Measurements from ENCODE around the gene TXNRD2.
"Not testable (repeated sequence)": the region's sequence is repeated elsewhere in the genome, so short reads cannot be mapped to it uniquely, and the experiment has no call there.

The TXNRD2 gene

DNA sequence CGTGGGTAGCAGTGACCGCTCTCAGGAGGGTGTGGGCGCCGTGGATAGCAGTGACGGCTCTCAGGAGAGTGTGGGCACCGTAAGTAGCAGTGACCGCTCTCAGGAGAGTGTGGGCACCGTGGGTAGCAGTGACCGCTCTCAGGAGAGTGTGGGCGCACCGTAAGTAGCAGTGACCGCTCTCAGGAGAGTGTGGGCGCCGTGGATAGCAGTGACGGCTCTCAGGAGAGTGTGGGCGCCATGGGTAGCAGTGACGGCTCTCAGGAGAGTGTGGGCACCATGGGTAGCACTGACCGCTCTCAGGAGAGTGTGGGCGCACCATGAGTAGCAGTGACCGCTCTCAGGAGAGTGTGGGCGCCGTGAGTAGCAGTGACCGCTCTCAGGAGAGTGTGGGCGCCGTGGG is 34.8 kb downstream of the TXNRD2 start:
- not testable (repeated sequence) for H3K27ac Mint-ChIP-seq; H3K4me1 Mint-ChIP-seq; H3K9me3 Mint-ChIP-seq; H3K27me3 Mint-ChIP-seq; ATAC-seq (ENCODE audit: low read depth); H3K4me3 Mint-ChIP-seq; DNase-seq (ENCODE audit: low spot score in 2 of 2)
- peaks cover 12% of the 10 kb centered on the region for H3K36me3 Mint-ChIP-seq

DNA sequence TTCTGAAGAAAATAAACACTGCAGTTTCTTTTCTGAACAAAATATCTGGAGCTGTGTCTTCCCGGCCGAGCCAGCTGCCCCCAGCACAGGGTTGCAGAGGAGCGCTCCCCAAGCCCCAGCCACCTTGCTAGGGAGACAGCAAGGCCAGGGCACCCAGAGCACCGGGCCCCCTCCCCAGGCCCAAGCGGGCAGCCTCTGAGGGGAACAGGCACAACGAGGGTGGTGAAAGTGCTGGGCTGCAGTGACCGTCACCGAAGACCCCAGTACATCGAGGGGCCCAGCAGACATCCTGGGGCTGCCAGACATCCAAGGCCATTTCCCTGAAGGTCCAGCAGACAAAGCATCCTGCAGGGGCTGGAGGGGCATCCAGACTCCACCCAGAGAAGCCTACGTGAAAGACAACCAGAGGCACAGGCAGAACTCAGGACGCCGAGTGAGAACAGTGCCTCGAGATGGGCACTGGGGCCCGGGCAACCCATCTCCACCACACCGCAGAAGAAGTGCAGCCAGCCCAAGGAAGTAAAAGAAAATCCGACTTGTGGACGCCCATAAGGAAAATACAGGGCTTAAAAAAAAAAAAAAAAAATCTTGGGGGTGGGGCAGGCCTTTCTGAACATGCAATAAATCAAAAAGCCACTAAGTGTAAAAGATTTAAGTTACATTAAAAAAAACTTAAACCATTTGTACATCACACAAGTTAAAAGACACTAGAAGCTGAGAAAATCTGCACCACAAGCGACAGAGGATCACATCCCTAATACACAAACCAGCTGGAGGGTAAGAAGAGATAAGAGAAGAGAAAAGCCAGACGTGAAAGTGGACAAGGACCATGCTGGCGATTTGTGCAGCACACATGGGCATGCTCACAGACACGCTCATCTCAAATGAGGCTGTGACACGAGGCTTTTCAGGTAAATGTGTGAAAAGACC is 36.0 kb downstream of the TXNRD2 start:
- DNase-seq (ENCODE audit: low spot score in 2 of 2), result no peak
- peaks cover 13% of the 10 kb centered on the region for H3K36me3 Mint-ChIP-seq
- H3K4me3 Mint-ChIP-seq, result no peak overlapping the region
- H3K27me3 Mint-ChIP-seq, result no peaks in the 10 kb centered on the region
- ATAC-seq (ENCODE audit: low read depth), result no peak
- H3K4me1 Mint-ChIP-seq, result peaks cover 12% of the 10 kb centered on the region
- H3K9me3 Mint-ChIP-seq, result no peaks in the 10 kb centered on the region
- H3K27ac Mint-ChIP-seq, result no peak overlapping the region

DNA sequence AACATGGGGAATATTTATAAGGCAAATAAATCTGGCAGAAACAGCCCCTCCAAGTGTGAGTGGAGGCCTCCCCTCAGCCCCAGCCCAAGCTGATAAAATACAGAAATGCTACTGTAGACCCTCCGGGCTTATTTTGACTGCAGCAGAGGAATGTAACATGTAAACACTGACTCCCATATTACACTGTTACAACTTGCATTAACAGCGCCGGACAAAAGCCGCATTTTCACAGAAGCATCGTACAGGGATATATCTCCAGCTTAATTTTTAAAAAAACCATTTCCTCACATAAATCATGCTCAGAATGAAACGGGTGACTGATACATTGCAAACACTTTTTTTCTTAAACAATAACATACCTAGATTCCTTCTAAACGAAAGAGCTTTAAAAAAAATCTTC is 36.7 kb downstream of the TXNRD2 start:
- Mint-ChIP-seq H3K36me3 (peaks cover 12% of the 10 kb centered on the region), H3K4me1 (peaks cover 10% of the 10 kb centered on the region), H3K9me3 (no peaks in the 10 kb centered on the region), H3K27ac (no peak overlapping the region), H3K27me3 (no peaks in the 10 kb centered on the region), H3K4me3 (no peak overlapping the region)
- DNase-seq (ENCODE audit: low spot score in 2 of 2) (no peak), ATAC-seq (ENCODE audit: low read depth) (no peak)

DNA sequence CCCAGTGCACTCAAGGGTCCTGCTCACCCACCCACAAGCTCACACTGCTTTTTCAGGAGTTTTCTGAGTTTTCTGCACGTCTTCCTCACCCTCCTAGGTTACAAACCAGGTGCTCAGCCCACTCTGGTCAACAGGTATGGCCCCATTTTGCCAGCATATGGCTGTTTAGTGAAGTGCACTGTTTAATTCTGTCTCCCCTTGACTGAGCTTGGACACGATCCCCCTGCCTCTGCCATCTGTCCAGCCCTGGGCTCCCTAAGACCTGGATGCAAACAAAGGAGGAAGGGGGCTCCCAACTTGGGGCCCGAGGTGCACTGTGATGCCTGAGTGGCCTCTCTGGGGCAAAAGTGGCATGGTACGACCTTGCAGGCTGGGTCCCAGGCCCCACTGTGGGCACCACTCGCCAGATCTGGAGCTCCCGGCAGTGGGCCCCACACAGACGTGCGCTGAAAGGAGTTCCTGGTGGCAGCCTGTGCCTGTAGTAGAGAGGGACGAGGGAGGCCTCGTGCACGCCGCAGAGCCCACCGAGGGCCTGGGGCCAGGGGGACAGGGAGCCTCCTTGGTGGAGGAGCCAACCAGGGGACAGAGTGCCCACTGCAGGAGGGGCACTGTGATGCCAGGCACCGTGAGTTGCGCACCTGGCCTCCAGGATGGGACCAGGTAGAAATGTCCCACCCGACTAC is 37.3 kb downstream of the TXNRD2 start:
- Mint-ChIP-seq H3K27me3 (no peaks in the 10 kb centered on the region), H3K4me1 (peaks cover 5% of the 10 kb centered on the region), H3K36me3 (peaks cover 10% of the 10 kb centered on the region), H3K4me3 (no peak overlapping the region), H3K27ac (no peak overlapping the region), H3K9me3 (no peaks in the 10 kb centered on the region)
- ATAC-seq (ENCODE audit: low read depth) (no peak), DNase-seq (ENCODE audit: low spot score in 2 of 2) (no peak)

DNA sequence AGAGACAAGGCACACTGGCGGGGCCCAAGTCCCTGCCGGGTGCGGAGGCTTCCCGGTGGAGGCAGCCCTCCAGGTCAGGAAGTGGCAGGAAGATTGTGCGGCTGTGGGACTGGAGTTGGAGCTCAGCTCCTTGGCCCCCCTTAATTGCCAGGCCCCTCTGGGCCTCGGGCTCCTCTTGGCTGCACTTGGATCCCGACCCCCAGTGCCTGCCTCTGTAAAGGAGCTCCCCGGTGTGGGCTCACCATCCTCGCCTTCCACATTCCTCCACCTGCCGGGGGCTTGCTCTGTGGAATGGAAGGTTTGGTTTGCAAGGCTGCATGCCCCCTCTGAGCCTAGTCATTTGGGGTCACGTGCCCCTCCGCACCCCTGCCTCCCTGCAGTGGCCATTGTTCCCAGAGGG is 38.1 kb downstream of the TXNRD2 start:
- no peak overlapping the region for H3K4me3 Mint-ChIP-seq
- no peaks in the 10 kb centered on the region for H3K9me3 Mint-ChIP-seq
- no peak overlapping the region for H3K27ac Mint-ChIP-seq
- H3K36me3 Mint-ChIP-seq, result peaks cover 15% of the 10 kb centered on the region
- H3K4me1 Mint-ChIP-seq, result peaks cover 2% of the 10 kb centered on the region
- H3K27me3 Mint-ChIP-seq, result no peaks in the 10 kb centered on the region
- ATAC-seq (ENCODE audit: low read depth), result no peak
- no peak for DNase-seq (ENCODE audit: low spot score in 2 of 2)

DNA sequence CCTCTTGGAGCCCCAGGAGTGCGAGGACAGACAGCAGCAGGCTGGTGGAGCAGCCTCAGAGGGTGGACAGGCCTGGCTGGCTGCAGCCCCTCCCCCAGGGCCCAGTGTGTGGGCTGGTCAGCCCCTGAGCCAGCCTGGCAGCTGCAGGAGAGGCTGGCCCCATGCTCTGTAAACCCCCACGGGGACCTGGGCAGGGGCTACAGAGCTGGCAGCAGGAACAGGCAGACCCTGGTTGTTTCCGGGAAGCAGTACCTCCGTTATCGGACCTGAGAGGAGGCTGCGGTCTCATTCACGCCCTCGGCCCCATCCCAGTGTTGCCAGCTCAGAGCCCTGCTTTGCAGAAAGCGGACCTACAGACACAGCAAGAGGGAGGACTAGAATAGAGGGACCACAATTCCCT is 38.6 kb downstream of the TXNRD2 start:
- Mint-ChIP-seq H3K9me3 (no peaks in the 10 kb centered on the region), H3K27me3 (no peaks in the 10 kb centered on the region), H3K27ac (no peak overlapping the region), H3K4me3 (no peak overlapping the region), H3K4me1 (peaks cover 2% of the 10 kb centered on the region), H3K36me3 (peaks cover 16% of the 10 kb centered on the region)
- ATAC-seq (ENCODE audit: low read depth) (no peak), DNase-seq (ENCODE audit: low spot score in 2 of 2) (no peak)

DNA sequence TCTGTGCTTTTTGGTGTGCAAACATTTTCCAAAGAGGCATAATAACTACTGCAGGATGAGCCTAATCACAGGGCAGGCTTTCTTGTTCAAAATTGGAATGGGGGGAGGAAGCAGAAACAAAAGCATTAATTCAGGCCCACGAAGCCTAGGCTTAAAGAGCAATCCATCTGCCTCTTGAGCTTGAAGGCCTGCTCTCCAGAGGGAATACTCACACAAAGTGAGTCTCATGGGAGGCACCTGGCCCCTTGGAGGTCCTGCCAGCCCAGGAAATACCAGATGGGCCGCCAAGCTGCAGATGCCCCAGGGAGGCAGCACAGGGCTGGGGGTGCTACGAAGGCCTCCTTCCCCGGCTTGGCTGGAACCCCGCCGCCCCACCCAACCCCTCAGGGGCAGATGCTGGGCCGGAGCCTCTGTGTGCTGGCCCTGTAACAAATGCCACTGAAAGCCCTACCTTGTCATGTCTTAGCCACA is 39.3 kb downstream of the TXNRD2 start:
- H3K4me3 Mint-ChIP-seq, result no peak overlapping the region
- ATAC-seq (ENCODE audit: low read depth) (no peak), DNase-seq (ENCODE audit: low spot score in 2 of 2) (no peak)
- H3K36me3 Mint-ChIP-seq, result peaks cover 16% of the 10 kb centered on the region
- H3K27me3 Mint-ChIP-seq, result no peaks in the 10 kb centered on the region
- peaks cover 2% of the 10 kb centered on the region for H3K4me1 Mint-ChIP-seq
- no peak overlapping the region for H3K27ac Mint-ChIP-seq
- H3K9me3 Mint-ChIP-seq, result no peaks in the 10 kb centered on the region

DNA sequence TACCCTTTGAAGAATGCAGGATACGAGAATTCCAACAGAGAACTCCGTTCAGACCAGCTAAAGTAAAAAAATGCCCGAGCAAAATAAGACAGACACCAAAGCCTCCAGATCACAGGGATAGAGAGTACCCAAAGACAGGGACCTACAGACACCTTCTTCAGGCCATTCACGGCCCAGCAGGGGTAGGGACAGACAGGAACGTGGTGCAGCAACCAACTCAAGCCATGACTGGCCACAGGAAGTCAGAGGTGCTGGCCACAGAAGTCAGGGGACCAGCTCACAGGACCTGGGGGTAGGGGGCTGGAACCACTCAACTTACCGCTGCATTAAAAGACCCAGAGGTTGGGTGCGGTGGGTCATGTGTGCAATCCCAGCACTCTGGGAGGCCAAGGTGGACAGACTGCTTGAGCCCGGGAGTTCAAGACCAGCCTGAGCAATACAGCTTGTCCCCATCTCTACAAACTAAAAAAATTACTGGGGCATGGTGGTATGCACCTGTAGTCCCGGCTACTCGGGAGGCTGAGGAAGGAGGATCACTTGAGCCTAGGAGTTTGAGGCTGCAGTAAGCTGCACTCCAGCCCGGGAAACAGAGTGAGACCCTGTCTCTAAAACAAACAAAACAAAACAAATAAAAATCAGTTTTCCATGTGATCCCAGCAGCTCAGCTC is 39.9 kb downstream of the TXNRD2 start:
- Mint-ChIP-seq H3K4me3 (no peak overlapping the region), H3K36me3 (peaks cover 16% of the 10 kb centered on the region), H3K4me1 (peaks cover 2% of the 10 kb centered on the region), H3K9me3 (no peaks in the 10 kb centered on the region), H3K27ac (no peak overlapping the region), H3K27me3 (no peaks in the 10 kb centered on the region)
- DNase-seq (ENCODE audit: low spot score in 2 of 2), result no peak
- ATAC-seq (ENCODE audit: low read depth), result no peak

DNA sequence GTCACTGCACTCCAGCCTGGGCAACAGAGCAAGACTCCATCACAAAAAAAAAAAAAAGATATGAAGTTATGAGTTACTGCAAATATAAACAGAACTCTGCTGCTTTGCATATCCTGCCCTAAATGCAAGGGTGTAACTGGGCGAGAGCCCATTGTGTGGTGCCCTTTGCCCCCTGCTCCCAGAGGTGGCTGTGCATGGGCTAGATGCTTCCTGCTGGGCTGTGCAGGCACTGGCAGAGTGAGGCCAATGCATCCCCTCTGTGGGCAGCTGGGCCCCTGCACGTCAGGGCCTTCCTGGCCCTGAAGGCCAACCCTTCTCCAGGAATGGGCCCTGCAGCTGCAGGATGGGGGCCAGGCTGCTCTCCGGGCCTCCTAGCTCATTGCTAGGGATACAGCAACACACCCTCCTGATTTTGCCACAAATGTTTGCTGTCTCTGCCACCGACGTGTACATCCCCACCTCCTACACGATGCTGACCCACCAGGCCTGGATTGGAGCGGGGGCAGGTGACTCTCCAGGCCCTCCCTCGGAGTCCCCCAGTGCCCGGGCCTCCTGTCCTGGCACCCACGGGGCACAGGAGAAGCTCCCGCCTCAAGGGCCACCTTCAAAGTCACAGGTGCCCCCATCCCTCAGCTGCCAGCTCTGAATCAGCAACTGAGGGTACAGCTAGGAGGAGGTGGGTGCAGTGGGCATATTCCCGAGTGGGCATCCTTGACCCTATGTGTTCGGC is 40.7 kb downstream of the TXNRD2 start:
- H3K27ac Mint-ChIP-seq, result no peak overlapping the region
- no peaks in the 10 kb centered on the region for H3K9me3 Mint-ChIP-seq
- DNase-seq (ENCODE audit: low spot score in 2 of 2), result no peak
- H3K4me3 Mint-ChIP-seq, result no peak overlapping the region
- no peak for ATAC-seq (ENCODE audit: low read depth)
- peaks cover 11% of the 10 kb centered on the region for H3K36me3 Mint-ChIP-seq
- H3K4me1 Mint-ChIP-seq, result peaks cover 2% of the 10 kb centered on the region
- no peaks in the 10 kb centered on the region for H3K27me3 Mint-ChIP-seq

DNA sequence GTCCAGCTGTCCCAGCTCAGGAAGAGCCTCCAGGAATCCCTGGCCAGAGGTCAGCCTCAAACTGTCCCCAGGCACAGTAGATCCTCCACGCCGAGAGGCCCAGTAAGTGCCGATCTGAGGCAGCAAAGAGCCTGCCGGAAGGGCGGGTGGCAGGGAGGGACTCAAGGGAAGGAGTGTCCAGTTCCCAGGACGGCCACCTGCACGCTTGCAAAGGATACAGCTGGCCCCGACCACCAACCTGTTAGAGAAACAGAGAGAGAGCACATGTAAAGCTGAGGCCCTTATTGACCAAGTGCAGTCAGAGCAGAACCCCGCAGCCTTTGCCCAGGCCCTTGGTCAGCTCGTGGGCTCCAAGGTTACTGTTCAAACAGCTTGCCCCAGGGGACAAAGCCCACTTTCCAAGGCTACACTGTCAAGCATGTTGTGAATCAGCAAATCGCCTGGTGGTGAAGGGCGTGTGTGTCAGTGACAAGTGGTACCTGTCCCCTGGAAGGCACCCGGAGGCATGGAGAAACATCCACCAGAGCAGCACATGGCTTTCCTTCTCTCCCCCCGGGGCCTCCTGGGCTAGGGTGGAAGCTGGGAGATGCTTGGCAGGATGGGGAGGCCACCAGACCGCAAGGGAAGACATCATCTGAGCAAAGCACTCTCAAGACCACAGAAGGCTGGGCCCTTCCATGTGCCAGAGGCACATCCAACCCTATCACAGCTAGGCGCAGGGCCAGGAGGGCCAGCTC is 42.6 kb downstream of the TXNRD2 start:
- no peaks in the 10 kb centered on the region for H3K27me3 Mint-ChIP-seq
- H3K27ac Mint-ChIP-seq, result no peak overlapping the region
- no peak for ATAC-seq (ENCODE audit: low read depth)
- H3K9me3 Mint-ChIP-seq, result no peaks in the 10 kb centered on the region
- H3K36me3 Mint-ChIP-seq, result peaks cover 11% of the 10 kb centered on the region
- H3K4me3 Mint-ChIP-seq, result no peak overlapping the region
- DNase-seq (ENCODE audit: low spot score in 2 of 2), result no peak
- peaks cover 2% of the 10 kb centered on the region for H3K4me1 Mint-ChIP-seq

DNA sequence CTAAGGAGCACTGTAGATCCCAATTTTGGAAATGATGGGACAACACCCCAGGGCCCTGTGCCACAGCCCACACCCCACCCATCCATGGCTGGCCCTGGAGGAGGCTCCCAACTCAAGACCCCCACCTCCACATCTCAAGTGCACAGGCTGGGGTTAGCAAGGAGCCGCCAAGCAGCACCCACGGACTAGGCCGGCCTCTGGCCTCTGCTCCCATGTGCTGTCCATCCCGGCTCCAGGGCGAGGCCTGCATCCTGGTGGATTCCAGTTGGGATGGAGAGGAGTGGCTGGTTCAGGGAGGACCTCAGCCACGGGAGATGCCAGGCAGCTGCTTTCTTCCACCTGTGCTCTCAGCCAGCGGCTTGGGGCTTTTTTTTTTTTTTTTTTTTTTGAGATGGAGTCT is 43.5 kb downstream of the TXNRD2 start:
- Mint-ChIP-seq H3K4me3 (no peak overlapping the region), H3K36me3 (peaks cover 12% of the 10 kb centered on the region), H3K27ac (no peak overlapping the region), H3K27me3 (no peaks in the 10 kb centered on the region), H3K4me1 (peaks cover 2% of the 10 kb centered on the region), H3K9me3 (no peaks in the 10 kb centered on the region)
- ATAC-seq (ENCODE audit: low read depth) (no peak), DNase-seq (ENCODE audit: low spot score in 2 of 2) (no peak)

DNA sequence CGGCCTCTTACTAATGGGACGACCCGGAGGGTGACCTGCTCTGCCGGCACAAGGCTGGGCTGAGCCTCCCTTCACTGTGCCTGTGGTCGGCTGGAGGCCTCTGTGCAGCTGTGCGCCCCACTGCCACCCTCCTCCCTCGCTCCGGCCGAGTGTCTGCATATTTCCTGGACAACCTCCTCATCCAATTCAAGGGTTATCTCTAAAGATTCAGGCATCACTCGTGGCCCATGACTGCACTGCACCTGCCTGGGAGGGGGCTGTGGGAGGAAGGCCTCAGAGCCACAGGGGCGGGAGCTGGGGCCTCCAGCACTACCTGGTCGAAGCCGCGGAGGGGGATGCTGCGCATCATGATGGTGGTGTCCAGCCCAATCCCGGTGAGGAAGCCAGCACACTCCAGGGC is 43.9 kb downstream of the TXNRD2 start:
- no peaks in the 10 kb centered on the region for H3K9me3 Mint-ChIP-seq

DNA sequence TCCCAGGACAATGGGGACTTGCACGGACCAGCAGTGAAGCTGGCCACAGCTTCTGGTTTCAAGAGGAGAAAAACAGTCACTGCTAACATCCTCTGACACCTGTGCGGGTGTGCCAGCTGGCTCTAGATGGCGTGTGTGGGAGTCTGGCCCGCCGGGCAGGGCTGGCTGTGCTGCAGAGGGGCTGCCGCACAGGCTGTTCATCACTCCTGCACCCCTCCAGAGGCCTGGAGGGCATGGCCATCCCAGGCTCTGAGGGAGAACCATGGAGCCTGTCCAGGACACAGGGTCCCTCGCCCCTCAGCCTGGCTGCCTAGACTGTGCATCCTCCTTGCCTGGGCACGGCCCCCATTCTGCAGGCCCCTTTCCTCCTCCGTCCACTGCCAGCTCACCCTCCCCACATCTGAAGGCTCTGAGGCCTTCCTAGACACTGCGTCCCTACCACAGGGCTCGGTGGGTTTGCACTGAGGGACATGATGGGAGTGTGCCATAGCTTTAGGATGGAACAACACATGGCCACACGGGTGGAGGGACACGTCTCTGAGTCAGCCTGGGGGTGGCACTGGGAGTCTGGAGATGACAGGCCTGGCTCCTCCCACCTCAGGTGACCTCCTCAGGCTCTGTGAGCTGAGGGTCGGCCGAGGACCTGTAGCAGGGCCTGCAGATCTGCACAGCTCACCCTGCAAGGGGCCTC is 44.8 kb downstream of the TXNRD2 start:
- DNase-seq (ENCODE audit: low spot score in 2 of 2), result no peak
- Mint-ChIP-seq H3K36me3 (peaks cover 12% of the 10 kb centered on the region), H3K9me3 (no peaks in the 10 kb centered on the region), H3K4me1 (peaks cover 9% of the 10 kb centered on the region), H3K27me3 (no peaks in the 10 kb centered on the region), H3K27ac (no peak overlapping the region), H3K4me3 (no peak overlapping the region)
- ATAC-seq (ENCODE audit: low read depth), result no peak

More for the DNA sequence above, 43.9 kb downstream of the TXNRD2 start:
- Mint-ChIP-seq H3K4me1 (peaks cover 2% of the 10 kb centered on the region), H3K4me3 (no peak overlapping the region), H3K36me3 (peaks cover 12% of the 10 kb centered on the region), H3K27ac (no peak overlapping the region), H3K27me3 (no peaks in the 10 kb centered on the region)
- DNase-seq (ENCODE audit: low spot score in 2 of 2) (no peak), ATAC-seq (ENCODE audit: low read depth) (no peak)
